Stimulated activated CD8-positive, alpha-beta memory T cell treated with anti-CD3 and anti-CD28 coated beads, Interleukin-4, amount 100 ng/mL, for 4 hours (primary cell): ENCODE measurements around the gene HPGD.
"Not testable (repeated sequence)": the region's sequence is repeated elsewhere in the genome, so short reads cannot be mapped to it uniquely, and the experiment has no call there.

Experiments
- DNase-seq, 2 donors: peaks; one replicate each; pipeline ENCODE4 v3.0.0-alpha.2; 2020; ENCODE audit warnings: low read depth in 2 of 2, low spot score in 1 of 2

The HPGD gene

DNA sequence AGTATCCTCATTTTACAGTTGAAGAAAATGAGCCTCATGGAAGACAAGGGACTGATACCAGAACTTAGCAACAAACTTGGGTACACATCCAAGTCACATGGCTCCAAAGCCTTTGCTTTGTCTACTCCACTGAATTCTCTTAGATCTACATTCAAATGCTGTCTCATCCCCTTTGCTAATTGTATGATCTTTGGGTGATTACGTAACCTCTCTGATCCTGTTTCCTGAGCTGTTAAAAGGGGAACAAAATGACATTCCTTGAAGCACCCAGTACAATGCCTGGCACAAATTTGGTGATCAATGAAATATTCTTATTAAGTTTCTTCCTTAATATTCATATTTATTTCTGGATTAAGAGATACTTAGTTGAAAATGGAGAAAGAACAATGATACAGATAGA is 5.9 kb upstream of the HPGD start:
- no peak for DNase-seq

DNA sequence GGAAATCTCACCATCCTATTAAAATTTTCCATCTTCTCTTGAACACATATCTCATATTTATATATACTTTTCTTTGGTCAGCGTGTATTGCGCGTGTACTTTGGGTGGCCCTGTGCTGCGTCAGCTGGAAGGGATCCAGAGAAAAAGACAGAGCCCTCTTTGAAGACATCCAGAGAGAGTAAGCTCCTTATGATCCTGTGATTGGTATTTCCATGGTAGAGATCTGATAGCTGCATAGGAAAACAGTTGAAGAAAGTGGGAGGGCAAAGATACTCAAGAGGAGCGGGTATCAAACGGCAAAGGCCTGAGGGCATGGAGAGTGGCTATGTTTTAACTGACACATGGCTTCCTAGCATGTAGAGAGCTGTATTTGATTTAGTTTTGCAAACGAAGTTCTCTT is 4.4 kb upstream of the HPGD start:
- no peak for DNase-seq

GRCh38 chr4:174524242-174524641 is 2.0 kb upstream of the HPGD start:
- DNase-seq, result no peak

GRCh38 chr4:174523025-174523693 is 871 bp upstream of the HPGD start:
- DNase-seq, result no peak

GRCh38 chr4:174521800-174522182 is 497 bp downstream of the HPGD start:
- no peak for DNase-seq

GRCh38 chr4:174520660-174521059 is 1.6 kb downstream of the HPGD start:
- DNase-seq, result no peak

DNA sequence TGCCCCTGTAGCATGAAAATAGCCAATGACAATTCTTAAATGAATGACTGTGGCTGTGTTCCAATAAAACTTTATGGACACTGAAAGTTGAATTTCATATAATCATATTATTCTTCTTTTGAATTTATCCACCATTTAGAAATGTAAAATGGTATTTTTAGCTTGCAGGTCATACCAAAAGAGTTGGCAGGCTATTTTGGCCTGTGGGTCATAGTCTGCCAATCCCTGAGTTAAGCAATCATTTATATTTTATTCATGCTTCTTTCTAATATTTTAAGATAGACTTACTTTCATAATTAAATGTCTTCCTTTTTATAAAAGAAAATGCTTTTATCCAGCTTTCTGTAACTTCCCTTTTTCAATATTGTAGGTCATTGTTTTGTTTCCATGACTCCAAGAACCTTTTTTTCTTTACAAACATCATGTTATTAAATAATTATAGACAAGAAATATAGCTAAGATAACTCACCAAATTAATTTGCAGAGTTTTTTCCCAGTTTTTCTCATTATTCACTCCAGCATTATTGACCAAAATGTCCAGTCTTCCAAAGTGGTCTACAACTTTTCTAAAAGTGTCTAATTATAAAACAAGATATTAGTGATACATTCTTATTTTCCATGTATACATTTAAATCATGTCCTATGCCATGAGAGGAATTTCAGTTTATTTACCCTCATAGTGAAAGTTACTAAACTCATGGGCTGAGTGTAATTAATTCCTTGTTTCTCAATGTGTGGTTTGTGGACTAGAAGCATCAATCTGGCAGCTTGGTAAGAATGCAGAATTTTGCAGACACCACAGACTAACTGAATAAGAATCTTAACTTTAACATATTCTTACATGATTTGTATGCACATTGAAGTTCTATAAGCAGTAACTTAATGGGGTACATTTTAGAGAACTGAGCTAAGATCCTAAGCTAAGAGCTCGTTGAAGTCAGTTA is 4.5 kb downstream of the HPGD start:
- DNase-seq, result no peak

DNA sequence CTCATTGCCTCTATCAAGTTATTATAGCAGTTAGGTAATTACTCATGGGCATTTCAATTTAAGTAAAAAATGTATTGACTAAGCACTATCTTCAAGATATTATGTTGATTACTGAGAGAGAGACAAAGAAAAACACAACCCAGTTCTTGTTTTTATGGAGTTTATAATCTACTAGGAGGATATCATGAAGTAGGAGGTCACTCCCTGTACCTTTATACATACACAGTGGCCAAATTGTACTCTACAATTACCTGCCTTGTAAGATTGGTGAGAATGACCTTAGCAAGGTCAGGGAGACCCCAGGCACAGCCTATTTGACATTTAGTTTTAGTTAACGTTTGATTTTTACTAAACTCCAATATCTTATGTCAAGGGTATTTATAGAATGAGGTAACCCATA is 5.5 kb downstream of the HPGD start:
- no peak for DNase-seq

DNA sequence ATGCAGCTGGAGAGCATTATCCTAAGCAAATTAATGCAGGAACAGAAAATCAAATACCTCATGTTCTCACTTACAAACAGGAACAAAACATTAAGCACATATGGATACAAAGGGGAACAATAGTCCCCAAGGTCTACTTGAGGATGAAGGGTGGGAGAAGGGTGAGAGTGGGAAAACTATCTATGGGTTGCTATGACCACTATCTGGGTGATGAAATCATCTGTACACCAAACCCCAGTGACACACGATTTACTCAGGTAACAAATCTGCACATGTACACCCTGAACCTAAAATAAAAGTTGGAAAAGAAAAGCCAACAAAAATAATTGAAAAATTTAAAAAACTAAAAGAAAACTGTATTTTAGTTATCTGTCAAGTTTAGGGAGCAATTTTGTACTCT is 5.9 kb downstream of the HPGD start:
- no peak for DNase-seq

GRCh38 chr4:174512745-174513144 is 9.5 kb downstream of the HPGD start:
- no peak for DNase-seq

DNA sequence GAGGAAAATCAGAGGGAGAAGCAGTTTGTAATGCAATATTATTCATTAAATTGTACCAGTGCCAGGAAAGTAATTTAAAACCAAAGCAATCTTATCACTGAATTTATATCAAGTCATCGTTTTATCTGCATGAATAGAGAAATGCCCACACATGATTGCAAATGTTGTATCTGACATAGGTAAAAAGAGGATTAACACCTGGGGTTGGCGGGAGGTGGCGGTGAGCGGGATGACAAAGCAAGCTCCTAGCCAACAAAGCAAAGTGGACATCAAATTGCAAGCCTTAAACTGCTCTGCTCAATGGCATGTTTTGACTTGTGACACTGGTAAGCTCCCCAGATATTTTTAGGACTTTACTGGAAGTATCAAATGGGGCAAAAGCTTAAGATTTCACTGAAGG is 16.4 kb downstream of the HPGD start:
- no peak for DNase-seq

- no peak for DNase-seq
Observed at GRCh38 chr4:174505007-174505406, 17.3 kb downstream of the HPGD start.

GRCh38 chr4:174503079-174503715 is 19.1 kb downstream of the HPGD start:
- DNase-seq, result no peak

DNA sequence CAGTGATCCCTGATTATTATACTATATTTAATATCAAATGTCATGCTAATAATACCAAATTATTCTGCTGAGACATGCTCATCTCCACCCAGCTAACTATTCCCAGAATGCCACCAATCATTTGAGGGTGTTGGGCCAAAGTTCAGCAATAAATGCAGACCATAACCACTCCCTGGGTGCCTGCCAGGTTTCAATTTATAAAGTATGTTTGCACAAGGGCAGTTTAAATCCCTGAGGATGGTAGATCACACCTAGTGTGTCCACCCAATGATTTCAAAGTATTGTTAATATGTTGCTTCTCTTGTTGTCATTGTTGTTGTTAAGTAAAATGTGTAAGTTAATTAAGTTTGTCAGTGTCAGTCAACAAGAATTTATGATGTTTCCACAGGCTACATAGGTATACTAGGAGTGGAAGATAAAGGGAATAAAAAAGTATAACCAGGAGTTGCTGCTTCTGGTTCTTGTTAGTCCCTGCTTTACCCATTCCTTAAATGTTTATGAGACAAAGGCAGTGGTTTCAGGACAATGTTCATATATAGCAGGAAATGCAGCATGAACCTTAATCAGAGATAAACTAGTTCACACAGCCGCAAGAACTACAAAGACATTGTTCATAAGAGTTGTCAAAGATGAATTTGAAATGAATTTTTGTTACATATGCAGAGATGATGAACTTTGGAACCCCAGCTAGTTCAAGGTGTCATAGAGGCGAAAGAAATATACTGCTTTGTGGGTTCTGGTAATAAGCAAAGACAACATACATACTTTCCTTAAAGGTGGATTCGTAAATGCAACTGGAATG is 25.5 kb downstream of the HPGD start:
- no peak for DNase-seq

DNA sequence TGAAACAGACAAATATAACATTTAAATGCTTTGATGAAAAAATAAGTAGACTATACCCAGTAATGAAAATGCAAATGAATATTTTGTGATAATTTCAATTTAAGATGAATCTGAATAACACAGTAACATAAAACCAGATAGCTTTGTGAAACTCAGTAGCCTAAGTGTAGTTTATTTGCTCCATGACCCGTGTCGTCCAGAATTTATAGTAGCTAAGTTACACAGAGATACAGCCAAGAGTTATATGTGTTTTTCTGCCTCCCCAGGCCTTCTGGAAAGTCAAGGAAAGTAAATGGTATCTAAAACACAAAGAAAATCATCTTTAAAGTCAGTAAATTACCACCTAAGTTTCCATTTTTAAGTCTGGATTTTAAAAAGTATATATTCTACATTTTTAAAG is 26.7 kb downstream of the HPGD start:
- DNase-seq, result no peak

DNA sequence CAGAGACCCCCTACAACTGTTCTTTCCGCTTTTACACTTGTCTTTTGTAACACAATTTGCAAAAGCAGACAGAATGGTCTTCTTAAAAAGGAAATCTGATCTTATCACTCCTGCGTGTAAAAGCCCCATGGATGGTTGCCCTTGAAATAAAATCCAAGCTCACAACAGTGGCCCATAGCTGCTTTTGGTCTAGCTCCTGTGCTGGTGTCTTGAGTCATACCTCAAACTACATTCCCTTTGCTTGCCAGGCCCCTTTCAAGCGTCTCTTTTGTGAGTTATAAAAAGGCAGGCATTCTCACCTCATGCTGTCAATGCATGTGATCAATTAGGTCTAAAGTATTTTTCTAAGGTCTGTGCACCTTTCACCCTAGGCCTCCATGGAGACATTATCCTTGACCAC is 27.6 kb downstream of the HPGD start:
- DNase-seq, result no peak

DNA sequence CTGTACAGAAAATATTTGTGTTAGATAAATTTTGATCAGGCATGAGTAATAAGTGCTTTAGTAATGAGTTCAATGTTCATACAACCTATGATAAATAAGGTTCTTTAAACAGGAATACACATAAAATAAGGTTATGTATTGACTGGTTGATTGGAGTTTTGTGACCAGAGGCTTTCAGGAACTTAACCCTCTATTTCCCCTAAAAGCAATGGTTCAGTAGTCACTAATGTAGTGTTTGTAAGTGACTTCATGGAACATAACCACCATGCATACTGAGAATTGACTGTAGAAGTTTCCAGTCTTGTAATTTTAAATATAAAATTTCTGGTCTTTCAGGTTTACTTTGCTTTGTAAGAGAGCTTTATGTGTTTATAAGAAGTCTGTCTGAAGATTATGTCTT is 28.1 kb downstream of the HPGD start:
- DNase-seq, result no peak

DNA sequence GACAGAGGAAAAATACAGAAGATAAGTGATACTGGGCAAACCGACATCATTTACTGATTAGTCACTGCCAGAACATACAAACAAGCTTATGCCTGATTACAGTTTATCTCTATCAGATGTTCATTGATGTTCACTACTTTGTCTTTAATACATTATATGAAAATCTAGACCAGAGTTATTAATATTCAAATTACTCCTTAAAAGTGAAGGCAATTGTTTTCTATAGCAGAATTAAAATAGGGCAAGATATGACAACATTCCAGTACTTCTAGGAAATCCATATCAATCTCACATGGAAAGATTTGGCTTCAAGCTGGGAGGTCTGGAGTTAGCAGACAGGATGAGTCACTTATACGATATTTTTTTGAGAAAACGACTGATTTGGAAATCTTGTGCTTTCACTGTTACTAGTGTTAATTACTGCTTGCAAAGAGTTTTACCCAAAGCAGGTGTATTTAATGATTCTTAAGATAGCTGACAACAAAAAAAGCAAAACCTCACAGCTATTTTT is 31.8 kb downstream of the HPGD start:
- no peak for DNase-seq

GRCh38 chr4:174488368-174488767 is 33.9 kb downstream of the HPGD start:
- not testable (repeated sequence) for DNase-seq

- DNase-seq, result no peak
Observed at GRCh38 chr4:174485025-174485424, 37.3 kb downstream of the HPGD start.

- DNase-seq, result no peak
Observed at GRCh38 chr4:174483792-174484191, 38.5 kb downstream of the HPGD start.
